Progenitor cell of endocrine pancreas (in vitro differentiated cells): Measurements from ENCODE around the gene TAF7L. TPM values are rescaled to one million over a fixed set of nuclear protein-coding genes. Genes with fewer than 3 reads are reported as not detected.
"Not testable (repeated sequence)": the region's sequence is repeated elsewhere in the genome, so short reads cannot be mapped to it uniquely, and the experiment has no call there.

Source experiments
- DNase-seq: peaks from one replicate; pipeline ENCODE4 v3.0.0; 2021; ENCODE audit warnings: low spot score; ENCODE audit not compliant: unreplicated experiment
- H3K27ac Mint-ChIP-seq: 2 replicates; pipeline ENCODE4 v1.8.0; 2021; ENCODE audit warnings: mild to moderate bottlenecking, moderate library complexity, mixed read lengths
- H3K27me3 Mint-ChIP-seq: 2 replicates; pipeline ENCODE4 v1.8.0; 2021; ENCODE audit warnings: mixed read lengths
- H3K36me3 Mint-ChIP-seq: 2 replicates; pipeline ENCODE4 v1.8.0; 2022; ENCODE audit warnings: mixed read lengths; ENCODE audit not compliant: insufficient read depth
- H3K4me1 Mint-ChIP-seq: 2 replicates; pipeline ENCODE4 v1.8.0; 2021; ENCODE audit warnings: low read depth, mixed read lengths
- H3K4me3 Mint-ChIP-seq: 2 replicates; pipeline ENCODE4 v1.8.0; 2021; ENCODE audit warnings: low read depth, mild to moderate bottlenecking, moderate library complexity, mixed read lengths
- H3K9me3 Mint-ChIP-seq: 2 replicates; pipeline ENCODE4 v1.8.0; 2021; ENCODE audit warnings: low read depth, mixed read lengths
- CTCF ChIP-seq: fragments of 200-600 bp; sonication (generic); IDR thresholded peaks from one replicate; pipeline ENCODE4 v1.5.0; 2021; ENCODE audit warnings: antibody characterized with exemption, mild to moderate bottlenecking; ENCODE audit not compliant: unreplicated experiment
- long read RNA-seq: library from polyadenylated mRNA; unstranded; transcript quantifications from one replicate; pipeline ENCODE4 v2.0.0, GENCODE V29; 2020
- total RNA-seq: library from RNA; stranded (reverse); gene quantifications from 2 replicates; pipeline ENCODE4 v1.2.1, GENCODE V29; 2021

Gene TAF7L
- total RNA-seq = 0.13 and 0.26 TPM in 2 replicates
- long read RNA-seq = 0 reads

GRCh38 chrX:101290957-101291603 is at the start of gene TAF7L:
Gene TAF7L, minus strand, starts transcription at chrX:101291334. Its CDS starts 3,791 bp downstream, at chrX:101287543.
- Mint-ChIP-seq H3K4me1 (no peaks in the 10 kb centered on the region), H3K27ac (no peak within 1 kb of the TSS), H3K4me3 (no peak within 1 kb of the TSS), H3K27me3 (no peaks in the 10 kb centered on the region), H3K9me3 (peaks cover 12% of the 10 kb centered on the region), H3K36me3 (no peaks in the 10 kb centered on the region)
- DNase-seq = no peak
- no peak for TF ChIP-seq CTCF

GRCh38 chrX:101337776-101338271 is 46.7 kb upstream of the TAF7L start:
- Mint-ChIP-seq H3K4me3 (no peak overlapping the region), H3K27me3 (no peaks in the 10 kb centered on the region), H3K36me3 (peaks cover 3% of the 10 kb centered on the region), H3K9me3 (peaks cover 34% of the 10 kb centered on the region), H3K27ac (no peak overlapping the region), H3K4me1 (peaks cover 2% of the 10 kb centered on the region)
- no peak for DNase-seq
- no peak for TF ChIP-seq CTCF

GRCh38 chrX:101334310-101334709 is 43.2 kb upstream of the TAF7L start:
- H3K27me3 Mint-ChIP-seq, H3K4me1 Mint-ChIP-seq, H3K4me3 Mint-ChIP-seq, H3K27ac Mint-ChIP-seq, H3K36me3 Mint-ChIP-seq, DNase-seq: not testable (repeated sequence)
- H3K9me3 Mint-ChIP-seq = peaks cover 44% of the 10 kb centered on the region

GRCh38 chrX:101326600-101326999 is 35.5 kb upstream of the TAF7L start:
- not testable (repeated sequence) for H3K4me1 Mint-ChIP-seq, H3K27ac Mint-ChIP-seq, H3K4me3 Mint-ChIP-seq, H3K27me3 Mint-ChIP-seq, DNase-seq, H3K36me3 Mint-ChIP-seq
- peaks cover 25% of the 10 kb centered on the region for H3K9me3 Mint-ChIP-seq

- DNase-seq = no peak
- Mint-ChIP-seq H3K27me3 (no peaks in the 10 kb centered on the region), H3K9me3 (peaks cover 22% of the 10 kb centered on the region), H3K4me1 (peaks cover 1% of the 10 kb centered on the region), H3K36me3 (no peaks in the 10 kb centered on the region), H3K27ac (no peak overlapping the region), H3K4me3 (no peak overlapping the region)
- TF ChIP-seq CTCF = no peak
Observed at GRCh38 chrX:101303790-101304189, 12.7 kb upstream of the TAF7L start.

- H3K36me3 Mint-ChIP-seq, H3K4me1 Mint-ChIP-seq, DNase-seq, H3K4me3 Mint-ChIP-seq, H3K27me3 Mint-ChIP-seq, H3K27ac Mint-ChIP-seq: not testable (repeated sequence)
- peaks cover 18% of the 10 kb centered on the region for H3K9me3 Mint-ChIP-seq
Observed at GRCh38 chrX:101295603-101296002, 4.5 kb upstream of the TAF7L start.

GRCh38 chrX:101287402-101287801 is 3.7 kb downstream of the TAF7L start:
- Mint-ChIP-seq H3K27me3 (no peaks in the 10 kb centered on the region), H3K4me3 (no peak overlapping the region), H3K36me3 (no peaks in the 10 kb centered on the region), H3K27ac (no peak overlapping the region), H3K4me1 (no peaks in the 10 kb centered on the region), H3K9me3 (peaks cover 4% of the 10 kb centered on the region)
- peak; percentile 59 for TF ChIP-seq CTCF
- no peak for DNase-seq
